Lung (tissue), 12 donors: Measurements from ENCODE around the gene ZNF628. TPM values are rescaled to one million over a fixed set of nuclear protein-coding genes. Genes with fewer than 3 reads are reported as not detected.
A peak's percentile ranks its signal among the peaks of the same experiment; 100 is the strongest.

Experiments used
- ATAC-seq: fragments of 200-7000 bp; cut with Tn5 transposase; one replicate; pipeline ENCODE4 v1.9.1; 2020; ENCODE audit warnings: moderate number of reproducible peaks; ENCODE audit not compliant: insufficient read depth, low FRiP score
- DNase-seq, 3 donors: peaks; one replicate each; pipeline ENCODE4 v3.0.0-alpha.2; 2013 to 2017
- H3K27ac ChIP-seq, 2 donors: one replicate each; pipeline ENCODE4 v1.5.1; 2013; ENCODE audit warnings: mild to moderate bottlenecking in 2 of 2, moderate library complexity in 2 of 2, control low read depth in 1 of 2, inconsistent platforms in 1 of 2, low read depth in 1 of 2, low read length in 1 of 2
- H3K27me3 ChIP-seq, 3 donors: one replicate each; pipeline ENCODE4 v1.5.1; 2013; ENCODE audit warnings: low read length in 2 of 3; ENCODE audit not compliant: control insufficient read depth in 3 of 3, insufficient read depth in 3 of 3
- H3K36me3 ChIP-seq, 4 donors: one replicate each; pipeline ENCODE4 v1.5.1; 2013; ENCODE audit warnings: low read length in 4 of 4, mild to moderate bottlenecking in 1 of 4, moderate library complexity in 1 of 4; ENCODE audit not compliant: control insufficient read depth in 4 of 4, insufficient read depth in 4 of 4
- H3K4me1 ChIP-seq, 5 donors: one replicate each; pipeline ENCODE4 v1.5.1; 2013; ENCODE audit warnings: low read length in 5 of 5, mild to moderate bottlenecking in 2 of 5, moderate library complexity in 1 of 5; ENCODE audit not compliant: control insufficient read depth in 5 of 5, insufficient read depth in 5 of 5
- H3K4me3 ChIP-seq: one replicate; pipeline ENCODE4 v1.5.1; 2013; ENCODE audit warnings: mild to moderate bottlenecking, control low read depth, moderate library complexity
- H3K9ac ChIP-seq, 2 donors: one replicate each; pipeline ENCODE4 v1.5.1; 2013; ENCODE audit warnings: low read length in 2 of 2, control low read depth in 1 of 2; ENCODE audit not compliant: insufficient read depth in 1 of 2
- H3K9me3 ChIP-seq, 4 donors: one replicate each; pipeline ENCODE4 v1.5.1; 2013; ENCODE audit warnings: low read length in 3 of 4, mild to moderate bottlenecking in 1 of 4, moderate library complexity in 1 of 4; ENCODE audit not compliant: control insufficient read depth in 4 of 4, insufficient read depth in 3 of 4
- CTCF ChIP-seq: IDR thresholded peaks from 2 replicates; pipeline ENCODE4 v1.5.1; 2012; ENCODE audit warnings: mild to moderate bottlenecking; ENCODE audit errors: control extremely low read depth, extremely low read depth
- WGBS, 2 donors: extraction: QIAGEN DNeasy Blood & Tissue Kit; methylation state at CpG; one replicate each; pipeline ENCODE4 v1.1.7; 2013; 5-methylcytosine and 5-hydroxymethylcytosine counted together
- polyA plus RNA-seq, 2 donors: library from polyadenylated mRNA; stranded (reverse); fragments of 200-250 nt; gene quantifications; one replicate each; pipeline ENCODE4 v1.2.1, GENCODE V29; 2013
- total RNA-seq, 2 donors: library from RNA; depleted of rRNA in 1 of 2; stranded (reverse); fragments of >200 nt in 1 of 2; gene quantifications; one replicate each; pipeline ENCODE4 v1.2.1, GENCODE V29; 2014 to 2021
- donor health status: control.
- donor health status: control.
- donor health status: Bipolar disorder and iron deficiency.
- donor health status: healthy.
- donor health status: DM: yes; HTN: yes; CAD: no.

Gene ZNF628
- total and polyA plus RNA-seq, 4 donors, result 2.0 to 12.3 (median 7.8) TPM

GRCh38 chr19:55504252-55504603, 27.8 kb downstream of the ZNF628 start:
- no peak for TF ChIP-seq CTCF
- 29 to 30% methylated on average over 13 of the region's 13 CpGs for WGBS, 2 donors
- no peak for ATAC-seq
- H3K9me3 ChIP-seq, result no peaks in the 10 kb centered on the region
- H3K36me3 ChIP-seq, result peaks cover 0 to 2% (median 0%) of the 10 kb centered on the region in 4 donors
- H3K4me3 ChIP-seq, result no peak overlapping the region
- no peaks in the 10 kb centered on the region for H3K27me3 ChIP-seq
- DNase-seq, result no peak
- no peak overlapping the region for H3K9ac ChIP-seq
- H3K4me1 ChIP-seq, result no peaks in the 10 kb centered on the region
- H3K27ac ChIP-seq, result no peak overlapping the region

GRCh38 chr19:55504981-55505380, 28.6 kb downstream of the ZNF628 start:
- no peak for TF ChIP-seq CTCF

DNA sequence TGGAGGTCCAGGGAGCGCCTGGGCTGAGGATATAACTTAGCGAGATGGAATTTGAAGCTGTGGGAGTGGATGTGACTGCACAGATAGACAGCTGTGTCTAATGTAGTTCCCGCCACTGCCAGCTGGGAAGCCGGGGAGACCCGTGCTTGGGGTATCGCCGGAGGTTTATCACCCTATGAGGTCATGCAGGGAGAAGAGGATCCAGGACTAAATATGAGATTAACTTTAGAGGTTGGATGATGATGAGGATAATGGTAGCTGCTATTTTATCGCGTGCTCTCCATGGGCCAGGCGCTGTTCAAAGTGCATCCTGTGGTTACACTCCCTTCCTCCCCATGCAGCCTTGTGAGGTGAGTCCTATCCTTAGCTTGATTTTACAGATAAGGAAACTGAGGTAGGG, 31.7 kb downstream of the ZNF628 start:
- 68 to 71% methylated on average over 10 of the region's 10 CpGs for WGBS, 2 donors
- ATAC-seq (no peak), DNase-seq (no peak)
- no peak overlapping the region for H3K9ac ChIP-seq
- no peak overlapping the region for H3K27ac ChIP-seq
- TF ChIP-seq CTCF, result no peak
- no peaks in the 10 kb centered on the region for H3K9me3 ChIP-seq
- no peak overlapping the region for H3K4me3 ChIP-seq
- no peaks in the 10 kb centered on the region for H3K4me1 ChIP-seq
- H3K36me3 ChIP-seq, result peaks cover 0 to 2% (median 0%) of the 10 kb centered on the region in 4 donors
- H3K27me3 ChIP-seq, result no peaks in the 10 kb centered on the region

More at GRCh38 chr19:55504981-55505380, 28.6 kb downstream of the ZNF628 start:
- WGBS, 2 donors, result 87% methylated on average over 11 of the region's 11 CpGs
- DNase-seq, result no peak
- H3K27ac ChIP-seq, result no peak overlapping the region
- no peak overlapping the region for H3K9ac ChIP-seq
- peaks cover 0 to 2% (median 0%) of the 10 kb centered on the region in 4 donors for H3K36me3 ChIP-seq
- no peak overlapping the region for H3K4me3 ChIP-seq
- no peaks in the 10 kb centered on the region for H3K4me1 ChIP-seq
- no peaks in the 10 kb centered on the region for H3K9me3 ChIP-seq
- ATAC-seq, result no peak
- H3K27me3 ChIP-seq, result no peaks in the 10 kb centered on the region

GRCh38 chr19:55516878-55517620, 40.6 kb downstream of the ZNF628 start:
- WGBS, 2 donors, result 9 to 10% methylated on average over 61 of the region's 61 CpGs
- TF ChIP-seq CTCF, result peak; percentile 87
- Histone ChIP-seq H3K27ac (peak overlapping the region; percentile 90 to 93), H3K9ac (peak overlapping the region in 1 of 2 donors; percentile 55), H3K4me1 (peaks cover 0 to 6% (median 1%) of the 10 kb centered on the region in 5 donors), H3K9me3 (no peaks in the 10 kb centered on the region), H3K27me3 (no peaks in the 10 kb centered on the region), H3K4me3 (peak overlapping the region; percentile 48), H3K36me3 (no peaks in the 10 kb centered on the region)
- DNase-seq (peak; percentile 91 to 94 (median 93)), ATAC-seq (peak; percentile 98)
